ENCODE results near the gene AP1M1.
A peak's percentile ranks its signal among the peaks of the same experiment; 100 is the strongest.

AP1M1 gene

DNA sequence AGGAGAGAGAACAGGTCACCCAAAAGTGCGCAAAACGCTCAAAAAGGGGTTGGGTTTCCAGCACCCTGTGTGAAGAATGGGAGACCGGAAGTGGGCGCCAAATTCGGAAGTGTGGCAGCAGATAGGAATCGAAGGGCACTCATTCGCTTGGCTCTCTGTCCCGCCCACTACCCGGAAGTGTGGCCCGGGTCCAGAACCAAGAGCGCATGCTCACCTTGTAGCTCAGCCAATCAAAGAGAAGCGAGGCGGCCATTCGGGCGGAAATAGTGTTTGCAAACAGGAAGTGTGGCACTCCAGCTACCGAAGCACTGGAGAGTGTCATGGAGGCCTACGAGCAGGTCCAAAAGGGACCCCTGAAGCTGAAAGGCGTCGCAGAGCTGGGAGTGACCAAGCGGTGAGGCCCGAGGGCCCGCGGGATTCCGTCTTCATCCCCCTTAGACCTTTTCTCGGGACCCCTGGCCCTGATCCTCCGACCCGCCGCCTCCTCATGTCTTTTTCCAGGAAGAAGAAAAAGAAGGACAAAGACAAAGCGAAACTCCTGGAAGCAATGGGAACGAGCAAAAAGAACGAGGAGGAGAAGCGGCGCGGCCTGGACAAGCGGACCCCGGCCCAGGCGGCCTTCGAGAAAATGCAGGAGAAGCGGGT, 12.5 kb upstream of the AP1M1 start, which contains the start of gene FAM32A:
TSS of gene FAM32A (plus strand) at position 288 of the 645 bp plus-strand sequence. CDS start at position 321, 33 bp downstream.
- DNase-seq (ENCODE audit: low read depth, low spot score): peak; percentile 96

- DNase-seq (ENCODE audit: low read depth, low spot score): no peak
These were observed 12.0 kb upstream of the AP1M1 start for GRCh38 chr19:16185768-16186123.

DNA sequence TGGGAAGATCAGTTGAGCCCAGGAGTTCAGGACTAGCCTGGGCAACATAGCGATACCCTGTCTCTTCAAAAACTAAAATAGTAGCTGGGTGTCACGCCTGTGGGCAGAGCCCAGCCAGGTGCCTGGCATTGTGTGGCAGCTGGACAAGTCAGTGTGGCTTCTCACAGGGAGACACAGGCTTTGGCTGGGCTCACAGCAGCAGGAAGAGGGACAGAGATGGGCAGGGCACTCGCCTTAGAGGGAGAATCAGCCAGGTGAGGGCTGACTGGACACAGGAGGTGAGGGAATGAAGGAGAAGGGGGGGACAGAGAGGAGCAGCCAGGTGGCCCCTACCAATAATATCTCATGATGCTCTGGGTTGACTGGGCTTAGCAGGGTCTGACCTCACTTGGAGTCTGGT, 9.2 kb upstream of the AP1M1 start:
- no peak for DNase-seq (ENCODE audit: low read depth, low spot score)

- DNase-seq (ENCODE audit: low read depth, low spot score): no peak
These were observed 7.5 kb upstream of the AP1M1 start for GRCh38 chr19:16190198-16190597.

GRCh38 chr19:16190736-16191135, 7.0 kb upstream of the AP1M1 start:
- no peak for DNase-seq (ENCODE audit: low read depth, low spot score)

DNA sequence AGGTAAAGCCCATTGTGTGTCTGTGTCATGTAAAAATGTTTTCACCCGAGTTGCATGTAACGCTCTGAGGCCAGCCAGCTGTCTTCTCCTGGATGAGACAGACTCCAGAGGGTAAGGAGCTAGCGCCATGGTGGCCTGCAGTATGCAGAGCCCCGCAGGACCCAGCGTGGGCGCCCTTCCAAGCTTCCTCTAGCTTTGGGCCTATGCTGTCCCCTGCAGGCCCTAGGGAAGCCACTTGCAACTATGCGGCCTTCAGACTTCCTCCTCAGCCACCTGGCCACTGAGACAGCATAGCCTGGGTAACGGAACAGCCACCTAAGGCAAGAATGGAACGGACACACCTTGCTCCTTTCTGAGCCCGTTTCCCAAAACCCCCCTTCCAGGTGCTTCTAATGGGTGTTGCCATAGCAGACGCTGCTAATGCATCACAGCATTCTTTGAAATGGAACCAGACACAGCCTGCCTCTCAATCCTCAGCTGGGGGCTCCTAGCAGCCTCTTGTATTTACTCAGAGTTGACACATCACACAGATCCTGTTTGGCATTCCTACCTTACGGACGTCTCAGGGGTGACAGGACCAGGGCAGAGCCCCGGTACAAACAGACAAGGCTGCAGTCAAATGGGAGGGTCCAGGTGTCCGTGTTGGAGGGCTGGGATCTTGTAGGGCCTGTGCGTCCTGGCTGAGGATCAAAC, 6.3 kb upstream of the AP1M1 start:
- no peak for DNase-seq (ENCODE audit: low read depth, low spot score)

DNA sequence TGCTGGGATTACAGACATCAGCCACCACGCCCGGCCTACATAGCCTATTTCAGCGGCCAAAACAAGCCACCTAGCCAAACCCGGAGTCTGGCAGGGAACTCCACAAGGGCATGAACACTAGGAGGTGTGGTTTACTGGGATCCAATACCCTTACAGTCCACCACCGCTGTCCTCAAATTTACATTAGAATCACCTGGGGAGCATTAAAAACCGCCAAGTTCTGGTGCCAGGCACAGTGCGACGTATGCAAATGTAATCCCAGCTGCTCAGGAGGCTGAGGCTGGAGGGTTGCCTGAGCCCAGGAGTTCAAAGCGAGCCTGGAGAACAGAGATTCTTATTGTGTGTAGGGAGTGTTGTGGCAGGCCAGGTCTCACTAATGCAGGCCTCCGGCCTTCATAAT, 4.2 kb upstream of the AP1M1 start:
- no peak for DNase-seq (ENCODE audit: low read depth, low spot score)

GRCh38 chr19:16197188-16197621, 506 bp upstream of the AP1M1 start:
- DNase-seq (ENCODE audit: low read depth, low spot score): peak; percentile 6

DNA sequence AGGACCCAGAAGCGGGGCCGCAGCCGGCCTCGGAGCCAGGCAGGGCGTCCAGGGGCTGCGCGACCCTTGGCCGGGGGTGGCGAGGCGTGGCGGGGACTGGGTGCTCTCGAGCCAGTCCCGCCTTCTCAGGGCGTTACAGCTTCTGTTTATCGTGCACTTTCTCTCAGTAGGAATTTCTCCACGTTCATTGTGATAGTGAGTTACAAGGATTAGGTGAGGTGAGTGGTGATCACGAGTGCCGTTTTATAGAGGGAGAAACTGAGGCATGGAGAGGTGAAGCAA, 600 bp downstream of the AP1M1 start:
- no peak for DNase-seq (ENCODE audit: low read depth, low spot score)

DNA sequence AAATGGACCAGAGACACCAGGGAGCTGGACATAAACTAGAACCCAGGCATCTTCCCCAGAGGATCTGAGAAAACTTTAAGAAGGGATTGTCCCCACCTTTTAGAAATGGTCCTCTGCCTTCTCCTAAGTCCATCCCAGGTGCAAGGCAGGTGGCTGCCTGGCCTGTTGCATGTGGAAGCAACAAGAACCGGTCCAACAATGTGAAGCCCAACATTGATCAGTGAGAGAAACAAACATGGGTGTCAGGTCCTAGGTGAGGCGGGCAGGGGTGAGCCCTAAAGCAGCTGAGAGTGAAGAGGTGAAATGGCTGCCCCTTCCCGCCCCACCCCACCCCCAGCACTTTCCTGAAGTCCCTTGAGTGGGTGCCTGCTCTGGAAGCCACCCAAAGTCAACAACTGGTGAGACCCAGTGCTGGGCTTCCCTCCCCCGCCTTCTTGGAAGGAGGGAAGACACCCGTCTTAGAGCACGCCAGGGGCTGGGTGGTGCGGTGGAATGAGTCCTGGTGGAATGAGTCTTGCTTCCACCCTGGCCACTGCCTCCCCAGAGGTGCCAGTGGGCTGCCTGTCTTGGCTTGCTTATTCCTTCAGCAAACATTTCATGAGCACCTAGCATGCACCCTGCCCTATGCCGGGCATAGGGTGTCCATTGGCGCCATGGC, 1.7 kb downstream of the AP1M1 start:
- no peak for DNase-seq (ENCODE audit: low read depth, low spot score)

GRCh38 chr19:16200038-16201010, 2.6 kb downstream of the AP1M1 start:
- DNase-seq (ENCODE audit: low read depth, low spot score): no peak

GRCh38 chr19:16201011-16201391, 3.3 kb downstream of the AP1M1 start:
- DNase-seq (ENCODE audit: low read depth, low spot score): no peak

GRCh38 chr19:16202320-16203255, 4.9 kb downstream of the AP1M1 start:
- DNase-seq (ENCODE audit: low read depth, low spot score): no peak

DNA sequence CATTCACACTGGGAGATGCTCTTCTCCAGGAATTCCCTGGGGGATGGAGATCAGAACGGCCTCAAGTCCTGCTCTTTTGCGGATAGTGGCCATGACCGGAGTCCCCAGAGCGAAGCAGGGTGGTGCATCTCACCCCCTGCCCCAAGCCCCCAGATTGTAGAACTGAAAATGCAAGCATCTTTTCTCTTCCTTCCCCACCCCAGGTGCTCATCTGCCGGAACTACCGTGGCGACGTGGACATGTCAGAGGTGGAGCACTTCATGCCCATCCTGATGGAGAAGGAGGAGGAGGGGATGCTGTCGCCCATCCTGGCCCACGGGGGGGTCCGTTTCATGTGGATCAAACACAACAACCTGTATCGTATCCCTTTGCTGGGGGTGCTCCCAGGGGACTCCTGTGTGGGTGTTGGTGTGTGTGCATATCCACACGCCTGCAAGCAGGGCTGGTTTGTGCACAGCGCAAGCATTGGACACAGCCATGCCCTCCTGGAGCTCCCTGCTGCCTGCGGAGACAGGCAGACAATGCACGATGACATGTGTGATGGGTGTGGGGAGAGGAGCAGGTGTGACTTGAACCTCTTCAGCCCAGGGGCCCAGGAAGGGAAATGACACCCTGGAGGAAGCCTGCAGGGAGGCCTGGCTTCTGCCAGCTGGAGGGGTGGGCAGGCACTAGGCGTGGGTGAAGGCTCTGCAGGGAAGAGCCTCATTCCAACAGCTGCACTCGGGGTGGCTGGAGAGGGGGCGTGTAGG, 5.7 kb downstream of the AP1M1 start:
- no peak for DNase-seq (ENCODE audit: low read depth, low spot score)

GRCh38 chr19:16204005-16204294, 6.2 kb downstream of the AP1M1 start:
- DNase-seq (ENCODE audit: low read depth, low spot score): no peak

DNA sequence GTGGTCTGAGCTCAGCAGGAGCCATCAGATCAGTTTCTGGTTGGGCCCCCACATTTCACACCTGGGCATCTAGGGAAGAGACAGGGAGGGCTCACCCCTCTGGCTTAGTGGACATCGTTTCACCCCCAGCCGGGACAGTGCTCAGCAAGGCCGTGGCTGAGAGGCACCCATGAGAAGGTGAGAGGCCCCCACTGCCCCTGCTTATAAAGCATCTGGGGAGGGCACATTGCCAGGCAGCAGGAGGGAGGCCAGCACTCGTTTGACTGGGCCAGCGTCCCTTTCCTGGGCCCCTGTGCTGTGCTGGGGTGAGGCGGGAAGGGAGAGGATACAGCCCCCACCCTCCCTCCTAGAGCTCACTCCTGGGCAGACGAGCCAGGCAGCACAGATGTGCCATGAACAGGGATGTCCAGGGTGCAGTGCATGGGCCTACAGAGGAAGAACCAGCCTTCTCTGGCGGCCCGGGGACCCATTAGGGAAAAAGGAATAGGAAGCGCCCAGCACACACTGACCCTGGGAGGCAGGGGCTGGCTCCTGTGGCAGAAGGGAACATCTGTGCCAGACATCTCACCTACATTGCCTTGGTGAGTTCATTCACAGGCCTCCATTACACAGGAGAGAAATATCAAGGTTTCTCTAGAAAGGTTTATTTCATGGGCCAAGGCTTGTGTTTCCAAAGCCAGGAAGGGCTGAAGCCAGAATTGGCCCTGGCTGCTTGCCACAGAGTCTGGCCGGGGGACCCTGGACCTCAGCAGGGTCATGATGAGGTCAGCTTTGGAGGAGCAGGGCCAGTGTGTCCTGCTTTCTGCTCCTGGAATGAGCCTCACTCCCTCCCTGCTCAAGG, 7.7 kb downstream of the AP1M1 start:
- DNase-seq (ENCODE audit: low read depth, low spot score): no peak

DNA sequence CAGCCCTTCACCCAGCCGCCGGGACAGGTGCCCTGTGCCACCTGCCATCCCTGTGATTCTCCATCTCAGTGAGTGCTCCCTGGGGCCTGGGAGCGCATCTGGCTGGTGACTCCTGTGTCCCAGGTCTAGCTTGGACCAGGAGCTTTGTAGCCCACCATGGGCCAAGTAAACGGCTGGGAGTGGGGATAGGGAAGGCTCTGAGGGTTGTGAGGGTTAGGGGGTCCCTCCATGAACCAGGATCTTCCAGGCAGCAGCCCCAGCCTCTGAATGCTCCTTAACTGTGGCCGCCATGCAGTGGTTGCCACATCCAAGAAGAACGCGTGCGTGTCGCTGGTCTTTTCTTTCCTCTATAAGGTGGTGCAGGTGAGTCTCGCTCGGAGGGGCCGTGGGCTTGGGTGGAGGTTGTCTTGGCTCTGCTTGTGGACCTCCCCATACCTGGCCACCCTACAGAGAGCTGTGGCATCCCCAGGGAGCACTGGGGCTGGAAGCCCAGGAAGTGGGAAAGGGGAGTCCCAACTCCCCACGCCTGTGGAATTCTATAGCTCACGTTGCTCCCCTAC, 8.4 kb downstream of the AP1M1 start:
- no peak for DNase-seq (ENCODE audit: low read depth, low spot score)

GRCh38 chr19:16206637-16207036, 8.9 kb downstream of the AP1M1 start:
- DNase-seq (ENCODE audit: low read depth, low spot score): no peak

GRCh38 chr19:16207063-16207462, 9.4 kb downstream of the AP1M1 start:
- DNase-seq (ENCODE audit: low read depth, low spot score): no peak
